ENCODE results near the gene SFTA2.

Gene SFTA2

DNA sequence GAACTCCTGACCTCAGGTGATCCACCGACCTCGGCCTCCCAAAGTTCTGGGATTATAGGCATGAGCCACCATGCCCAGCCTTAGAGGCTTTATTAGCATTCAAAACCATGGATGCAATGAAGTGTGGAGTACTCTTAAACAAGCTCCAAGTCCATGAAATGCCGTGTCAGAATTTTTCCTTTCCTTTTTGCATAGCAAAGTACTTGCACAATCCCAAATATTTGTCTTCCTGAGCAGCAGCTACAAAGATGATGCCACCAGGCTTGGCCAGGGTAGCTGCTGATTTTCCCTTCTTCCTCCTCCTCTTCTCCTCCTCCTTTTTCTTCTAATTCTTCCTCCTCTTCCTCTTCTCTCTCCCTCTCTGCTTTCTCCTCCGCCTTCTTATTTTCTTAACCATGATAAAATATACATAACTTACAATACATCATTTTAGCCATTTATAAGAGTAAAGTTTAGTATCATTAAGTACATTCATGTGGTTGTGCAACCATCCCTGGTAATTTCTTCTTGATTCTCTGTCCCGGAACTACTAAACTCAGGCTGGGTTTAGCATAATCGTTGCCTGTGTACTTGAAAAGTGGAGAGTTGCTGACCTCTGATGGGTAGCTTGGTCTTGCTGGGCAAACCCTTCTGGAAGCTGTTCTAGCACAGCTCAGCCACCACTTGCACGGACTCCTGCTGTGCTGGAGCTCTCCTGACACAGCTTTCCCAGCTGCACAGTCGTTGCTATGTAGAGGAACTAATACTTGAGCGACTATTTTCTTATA lies 29.1 kb upstream of the SFTA2 start:
- DNase-seq (ENCODE audit: insufficient read length) (no peak), FAIRE-seq (no peak)
- TF ChIP-seq POLR2A (IDR thresholded peaks at IDR 0.05; ENCODE audit: low read depth, low read length) (no peak), TAF1 (IDR thresholded peaks at IDR 0.05; ENCODE audit: borderline replicate concordance, low read depth, low read length) (no peak), POLR2AphosphoS5 (IDR thresholded peaks at IDR 0.05; ENCODE audit: low read depth, low read length) (no peak)

DNA sequence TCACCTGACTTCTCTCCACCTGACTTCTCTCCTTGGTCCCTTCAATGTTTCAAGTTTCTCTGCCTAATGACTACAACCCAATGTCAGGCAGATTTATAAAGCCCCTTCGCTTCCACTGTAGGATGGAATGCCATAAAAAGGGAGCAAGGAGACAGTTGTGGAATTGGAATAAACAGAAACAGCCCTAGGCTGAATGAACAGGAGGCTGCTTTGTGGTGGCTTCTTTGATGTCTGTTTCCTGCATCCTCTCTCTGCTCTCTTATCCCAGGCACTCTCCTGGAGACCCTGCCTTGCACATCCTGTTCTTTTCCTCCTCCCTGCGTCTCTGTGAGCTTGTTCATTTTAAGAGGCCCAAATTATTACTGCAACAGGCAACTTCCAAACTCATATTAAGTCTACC lies 25.7 kb upstream of the SFTA2 start:
- DNase-seq (ENCODE audit: insufficient read length) (no peak), FAIRE-seq (no peak)

DNA sequence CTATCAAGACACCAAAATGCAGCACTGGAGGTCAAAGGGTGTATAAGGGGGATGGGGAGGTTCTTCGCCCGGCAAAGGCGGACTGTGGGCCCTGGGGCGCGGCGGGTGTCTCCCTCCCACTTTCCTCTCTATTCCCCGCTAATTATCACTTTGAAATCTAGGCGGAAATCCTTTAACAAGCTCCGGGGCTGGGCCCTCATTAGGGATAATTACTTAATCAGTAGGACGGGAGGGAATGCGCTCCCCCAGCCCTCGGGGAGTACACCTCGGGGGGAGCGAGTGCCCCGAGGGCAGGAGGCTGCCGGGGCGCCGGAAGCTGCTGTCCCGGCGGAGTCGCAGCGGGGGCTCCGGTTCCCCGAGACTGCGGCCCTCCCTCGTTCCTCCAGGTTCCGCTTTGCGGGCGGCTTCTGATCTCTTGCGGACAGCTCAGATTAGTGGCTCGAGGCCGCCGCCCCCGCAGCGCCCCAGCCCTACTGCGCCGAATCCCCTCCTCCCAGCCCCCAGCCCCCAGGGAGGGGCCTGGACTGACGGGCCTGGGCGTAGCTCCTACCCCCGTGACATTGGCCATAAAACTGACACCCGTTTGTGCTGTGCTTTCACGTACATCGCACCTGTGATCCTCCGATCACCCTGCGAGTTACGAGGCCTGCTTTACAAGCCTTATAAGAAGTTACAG lies 23.5 kb upstream of the SFTA2 start:
- TF ChIP-seq POLR2A (IDR thresholded peaks at IDR 0.05; ENCODE audit: low read depth, low read length) (peak; percentile 70; the same call in 1 of the 2 replicates), POLR2AphosphoS5 (IDR thresholded peaks at IDR 0.05; ENCODE audit: low read depth, low read length) (peak; percentile 49; the same call in 1 of the 2 replicates), TAF1 (IDR thresholded peaks at IDR 0.05; ENCODE audit: borderline replicate concordance, low read depth, low read length) (peak; percentile 99)
- DNase-seq (ENCODE audit: insufficient read length) (peak; percentile 75), FAIRE-seq (peak; percentile 76)

More for the DNA sequence above, 25.7 kb upstream of the SFTA2 start:
- TF ChIP-seq POLR2AphosphoS5 (IDR thresholded peaks at IDR 0.05; ENCODE audit: low read depth, low read length) (no peak), POLR2A (IDR thresholded peaks at IDR 0.05; ENCODE audit: low read depth, low read length) (no peak), TAF1 (IDR thresholded peaks at IDR 0.05; ENCODE audit: borderline replicate concordance, low read depth, low read length) (no peak)

DNA sequence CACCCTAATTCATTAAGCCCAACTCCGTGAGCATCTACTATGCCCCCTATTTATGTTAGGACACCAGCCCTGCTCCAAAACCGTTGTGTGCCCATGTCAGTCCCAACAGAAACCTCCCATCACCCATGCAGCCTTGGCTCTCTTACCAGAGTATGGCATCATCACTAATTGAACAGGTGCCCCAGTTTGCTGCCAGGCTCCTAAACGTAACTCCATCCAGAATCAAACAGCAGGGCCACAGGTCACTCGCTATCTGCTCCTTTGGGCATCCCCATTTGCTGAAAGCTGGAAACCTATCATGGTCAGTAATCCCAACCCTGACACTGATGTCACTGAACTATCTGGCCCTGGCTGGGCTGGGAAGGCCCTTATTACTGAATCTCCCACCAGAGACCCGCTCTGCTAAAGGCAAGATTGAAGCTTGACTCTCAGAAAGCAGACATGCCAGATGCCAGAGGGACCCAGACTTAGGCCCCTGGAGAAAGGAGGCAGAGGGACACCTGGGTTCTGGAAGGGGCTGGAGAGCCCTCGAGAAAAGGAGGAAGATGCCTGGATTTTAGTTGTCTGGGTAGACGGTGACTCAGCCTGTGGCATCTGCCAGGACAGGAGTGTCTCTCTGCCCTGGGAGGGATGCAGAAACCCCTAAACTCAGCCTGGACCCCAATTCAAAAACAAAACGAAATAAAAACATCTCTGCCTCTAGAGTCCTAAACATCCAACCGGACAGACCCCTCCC lies 22.8 kb upstream of the SFTA2 start:
- TF ChIP-seq TAF1 (IDR thresholded peaks at IDR 0.05; ENCODE audit: borderline replicate concordance, low read depth, low read length) (no peak), POLR2AphosphoS5 (IDR thresholded peaks at IDR 0.05; ENCODE audit: low read depth, low read length) (no peak), POLR2A (IDR thresholded peaks at IDR 0.05; ENCODE audit: low read depth, low read length) (no peak)
- FAIRE-seq (no peak), DNase-seq (ENCODE audit: insufficient read length) (no peak)

DNA sequence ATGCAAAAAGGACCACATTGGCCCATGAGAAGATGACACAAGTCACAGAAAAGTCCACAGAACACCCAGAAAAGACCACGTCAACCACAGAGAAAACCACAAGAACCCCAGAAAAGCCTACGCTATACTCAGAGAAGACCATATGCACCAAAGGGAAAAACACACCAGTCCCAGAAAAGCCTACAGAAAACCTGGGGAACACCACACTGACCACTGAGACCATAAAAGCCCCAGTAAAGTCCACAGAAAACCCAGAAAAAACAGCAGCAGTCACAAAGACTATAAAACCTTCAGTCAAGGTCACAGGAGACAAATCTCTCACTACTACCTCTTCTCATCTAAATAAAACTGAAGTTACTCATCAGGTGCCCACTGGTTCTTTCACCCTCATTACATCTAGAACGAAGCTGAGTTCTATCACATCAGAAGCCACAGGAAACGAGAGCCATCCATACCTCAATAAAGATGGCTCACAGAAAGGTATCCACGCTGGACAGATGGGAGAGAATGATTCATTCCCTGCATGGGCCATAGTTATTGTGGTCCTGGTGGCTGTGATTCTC lies 20.0 kb upstream of the SFTA2 start:
- no peak for FAIRE-seq
- TF ChIP-seq POLR2AphosphoS5 (IDR thresholded peaks at IDR 0.05; ENCODE audit: low read depth, low read length) (no peak), POLR2A (IDR thresholded peaks at IDR 0.05; ENCODE audit: low read depth, low read length) (no peak), TAF1 (IDR thresholded peaks at IDR 0.05; ENCODE audit: borderline replicate concordance, low read depth, low read length) (no peak)
- no peak for DNase-seq (ENCODE audit: insufficient read length)

DNA sequence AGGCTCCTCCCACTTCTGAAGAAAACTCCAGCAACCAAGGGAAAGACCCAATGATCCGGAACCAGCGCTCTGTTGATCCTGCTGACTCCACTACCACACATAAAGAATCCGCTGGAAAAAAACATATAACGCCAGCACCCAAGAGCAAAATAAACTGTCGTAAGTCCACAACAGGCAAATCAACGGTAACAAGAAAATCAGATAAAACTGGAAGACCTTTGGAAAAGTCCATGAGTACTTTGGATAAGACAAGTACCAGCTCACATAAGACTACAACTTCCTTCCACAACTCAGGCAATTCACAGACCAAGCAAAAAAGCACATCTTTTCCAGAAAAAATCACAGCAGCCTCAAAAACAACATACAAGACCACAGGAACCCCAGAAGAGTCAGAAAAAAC lies 16.8 kb upstream of the SFTA2 start:
- no peak for TF ChIP-seq POLR2AphosphoS5 (IDR thresholded peaks at IDR 0.05; ENCODE audit: low read depth, low read length)
- DNase-seq (ENCODE audit: insufficient read length) (no peak), FAIRE-seq (no peak)

DNA sequence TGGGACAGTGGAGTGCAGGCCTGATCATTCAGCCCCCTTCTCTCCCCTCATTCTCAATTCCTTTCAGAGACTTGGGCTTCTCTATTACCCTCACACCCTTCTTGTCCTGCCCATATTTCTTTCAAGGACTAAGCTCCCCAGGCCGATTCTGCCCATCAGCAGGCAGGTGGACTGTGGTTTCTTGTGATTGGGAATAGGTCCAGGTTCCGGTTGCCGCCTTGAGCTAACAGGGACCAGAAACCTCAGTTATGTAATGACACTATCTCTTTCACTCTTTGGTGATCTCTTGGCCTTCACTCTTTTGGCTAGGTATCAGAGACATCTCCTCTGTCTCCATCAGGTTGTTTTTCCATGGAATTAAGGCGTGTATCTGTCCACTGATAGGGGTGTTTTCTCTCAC lies 15.3 kb upstream of the SFTA2 start:
- TF ChIP-seq POLR2A (IDR thresholded peaks at IDR 0.05; ENCODE audit: low read depth, low read length) (no peak), POLR2AphosphoS5 (IDR thresholded peaks at IDR 0.05; ENCODE audit: low read depth, low read length) (no peak), TAF1 (IDR thresholded peaks at IDR 0.05; ENCODE audit: borderline replicate concordance, low read depth, low read length) (no peak)
- DNase-seq (ENCODE audit: insufficient read length), result no peak
- no peak for FAIRE-seq

DNA sequence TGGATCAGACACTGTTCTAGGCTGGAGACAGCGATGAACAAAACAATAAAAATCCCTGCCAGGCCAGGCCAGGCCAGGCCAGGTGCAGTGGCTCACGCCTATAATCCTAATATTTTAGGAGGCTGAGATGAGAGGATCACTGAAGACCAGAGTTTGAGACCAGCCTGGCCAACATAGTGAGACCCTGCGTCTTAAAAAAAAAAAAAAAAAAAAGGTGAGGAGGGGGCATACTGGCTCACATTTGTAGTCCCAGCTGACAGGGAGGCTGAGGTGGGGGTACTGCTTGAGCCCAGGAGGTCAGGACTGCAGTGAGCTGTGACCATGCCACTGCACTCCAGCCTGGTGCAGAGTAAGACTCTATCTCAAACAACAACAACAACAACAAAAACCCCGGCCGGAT lies 13.3 kb upstream of the SFTA2 start:
- no peak for TF ChIP-seq POLR2A (IDR thresholded peaks at IDR 0.05; ENCODE audit: low read depth, low read length)
- no peak for TF ChIP-seq POLR2AphosphoS5 (IDR thresholded peaks at IDR 0.05; ENCODE audit: low read depth, low read length)
- no peak for TF ChIP-seq TAF1 (IDR thresholded peaks at IDR 0.05; ENCODE audit: borderline replicate concordance, low read depth, low read length)
- DNase-seq (ENCODE audit: insufficient read length), result no peak
- no peak for FAIRE-seq

DNA sequence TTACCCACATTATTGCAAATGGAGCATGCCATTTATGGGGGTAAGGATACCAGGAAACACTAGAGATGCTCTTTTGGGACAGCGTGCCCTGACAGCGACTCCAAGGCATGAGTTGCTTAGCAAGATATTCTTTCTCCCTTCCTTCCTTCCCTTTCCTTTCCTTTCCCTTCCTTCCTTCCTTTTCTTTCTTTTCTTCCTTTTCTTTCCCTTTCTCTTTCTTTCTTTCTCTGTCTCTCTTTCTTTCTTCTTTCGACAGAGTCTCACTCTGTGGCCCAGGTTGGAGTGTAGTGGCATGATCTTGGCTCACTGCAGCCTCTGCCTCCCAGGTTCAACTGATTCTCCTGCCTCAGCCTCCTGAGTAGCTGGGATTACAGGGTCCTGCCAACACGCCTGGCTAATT lies 12.1 kb upstream of the SFTA2 start:
- no peak for DNase-seq (ENCODE audit: insufficient read length)
- TF ChIP-seq POLR2A (IDR thresholded peaks at IDR 0.05; ENCODE audit: low read depth, low read length) (no peak), TAF1 (IDR thresholded peaks at IDR 0.05; ENCODE audit: borderline replicate concordance, low read depth, low read length) (no peak), POLR2AphosphoS5 (IDR thresholded peaks at IDR 0.05; ENCODE audit: low read depth, low read length) (no peak)
- no peak for FAIRE-seq

DNA sequence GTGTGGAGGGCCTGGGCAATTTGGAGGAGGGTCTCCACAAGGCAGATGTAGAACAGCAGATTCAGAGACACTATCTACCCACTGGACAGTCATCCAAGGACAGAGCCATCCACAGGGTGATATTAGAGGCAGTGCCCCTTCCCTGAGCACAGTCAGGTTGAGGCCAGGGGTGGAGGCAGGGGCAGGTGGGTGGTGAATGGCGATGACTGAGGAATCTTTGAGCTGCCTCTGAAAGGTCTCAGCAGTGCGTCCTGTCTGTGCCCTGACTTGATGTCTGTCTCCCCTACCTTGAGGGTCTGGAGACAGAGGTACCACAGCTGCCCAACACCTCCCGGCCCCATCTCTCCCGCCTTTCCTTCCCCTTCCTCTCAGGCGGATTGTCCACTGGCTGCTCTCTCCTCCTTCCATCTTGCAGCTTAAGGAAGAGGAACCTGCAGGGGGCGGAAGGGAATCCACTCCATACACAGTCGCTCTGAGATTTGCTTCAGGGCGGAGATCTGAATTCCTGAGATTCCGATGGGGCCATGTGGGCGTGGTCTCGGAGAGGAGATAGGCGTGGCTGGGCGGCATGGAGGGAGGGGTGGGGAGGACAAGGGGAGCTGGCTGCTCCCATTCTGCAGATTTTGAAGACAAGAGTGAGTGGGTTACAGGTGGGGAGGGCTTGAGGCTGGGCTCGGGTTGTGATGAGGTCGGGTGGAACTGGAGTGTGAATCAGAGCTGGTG lies 10.5 kb upstream of the SFTA2 start:
- TF ChIP-seq POLR2A (IDR thresholded peaks at IDR 0.05; ENCODE audit: low read depth, low read length), result no peak
- DNase-seq (ENCODE audit: insufficient read length) (no peak), FAIRE-seq (peak; percentile 21)

DNA sequence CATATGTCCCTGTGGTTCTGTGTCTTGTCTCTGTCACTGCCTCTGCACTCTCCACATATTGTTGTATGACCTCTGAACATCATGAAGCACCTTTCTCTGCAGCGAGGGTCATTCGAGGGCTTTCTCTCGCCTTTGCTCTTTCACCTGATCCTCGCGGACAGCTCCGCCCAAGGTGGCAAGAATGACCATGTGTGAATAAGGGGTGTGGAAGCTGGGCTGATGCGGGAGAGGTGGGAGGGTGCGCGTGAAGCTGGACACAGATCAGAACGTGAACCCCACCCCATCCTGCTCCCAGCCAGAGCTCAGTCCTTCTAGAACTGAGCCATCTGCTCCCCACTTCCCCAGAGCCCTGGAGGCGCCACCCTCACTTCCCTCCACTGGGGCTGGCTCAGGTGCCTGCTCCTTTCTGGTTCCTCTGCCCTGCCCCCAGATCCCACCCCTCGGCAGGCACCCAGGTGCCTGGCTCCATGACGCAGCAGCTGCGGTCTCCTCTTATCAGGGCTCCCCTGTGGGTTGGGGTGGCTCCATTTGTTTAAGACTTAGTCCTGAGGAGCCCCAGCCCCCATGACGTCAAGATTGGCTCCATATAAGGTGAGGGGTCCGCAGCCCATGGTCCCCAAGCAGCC lies 8.5 kb upstream of the SFTA2 start, which contains the start of gene MUCL3:
Gene MUCL3 (plus strand): TSS at position 613 of the 626 bp plus-strand sequence. CDS start 27 bp downstream, outside the sequence.
- DNase-seq (ENCODE audit: insufficient read length) (no peak), FAIRE-seq (no peak)
- no peak for TF ChIP-seq POLR2A (IDR thresholded peaks at IDR 0.05; ENCODE audit: low read depth, low read length)
- TF ChIP-seq TAF1 (IDR thresholded peaks at IDR 0.05; ENCODE audit: borderline replicate concordance, low read depth, low read length), result no peak
- no peak for TF ChIP-seq POLR2AphosphoS5 (IDR thresholded peaks at IDR 0.05; ENCODE audit: low read depth, low read length)

All from GM12892 (cell line).